ENCODE measurements around the gene ATP12A.

The ATP12A gene

DNA sequence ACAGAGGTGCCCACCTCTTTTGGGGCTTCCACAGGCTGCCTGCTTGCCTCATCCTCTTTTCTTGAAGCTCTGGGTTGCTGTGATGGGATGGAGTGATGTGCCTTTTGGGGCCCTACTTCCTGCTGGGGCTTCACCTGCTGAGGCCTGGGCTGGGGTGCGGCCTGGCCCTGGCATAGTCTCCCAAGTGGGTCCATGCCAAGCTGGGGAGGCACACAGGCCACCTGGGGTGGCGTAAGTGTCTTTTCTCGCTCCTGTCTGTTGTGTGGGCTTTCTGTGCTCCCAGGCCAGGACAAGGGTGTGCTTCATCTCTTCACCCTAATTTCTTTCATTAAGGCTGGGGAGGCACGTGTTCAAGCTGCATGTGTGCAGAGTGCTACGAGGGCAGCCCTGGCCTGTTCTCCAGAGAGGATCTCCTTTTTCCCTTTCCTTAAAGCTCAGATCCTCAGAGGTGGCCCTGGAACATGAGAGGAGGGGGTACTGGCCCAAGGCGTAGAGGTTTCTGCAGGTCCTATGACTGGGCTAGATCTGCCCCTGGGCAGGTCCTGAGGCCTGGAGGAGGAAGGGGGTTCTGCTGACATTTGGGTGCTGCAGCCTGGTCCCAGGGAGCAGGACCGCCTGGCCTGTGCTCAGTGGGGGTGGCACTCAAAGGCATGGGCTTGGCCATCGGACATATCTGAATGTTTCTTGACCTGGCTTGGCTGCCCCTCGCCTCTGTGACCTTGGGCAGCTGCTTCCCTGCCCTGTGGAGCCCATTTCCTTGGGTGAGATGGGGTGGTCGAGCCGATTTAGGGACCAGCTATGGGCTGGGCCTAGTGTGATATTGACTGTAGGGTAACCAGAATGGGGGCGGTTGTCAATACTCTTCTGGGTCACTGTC lies 60.0 kb downstream of the ATP12A start:
- DNase-seq, result no peak

GRCh38 chr13:24741016-24741662 lies 60.9 kb downstream of the ATP12A start:
- DNase-seq, result no peak

DNA sequence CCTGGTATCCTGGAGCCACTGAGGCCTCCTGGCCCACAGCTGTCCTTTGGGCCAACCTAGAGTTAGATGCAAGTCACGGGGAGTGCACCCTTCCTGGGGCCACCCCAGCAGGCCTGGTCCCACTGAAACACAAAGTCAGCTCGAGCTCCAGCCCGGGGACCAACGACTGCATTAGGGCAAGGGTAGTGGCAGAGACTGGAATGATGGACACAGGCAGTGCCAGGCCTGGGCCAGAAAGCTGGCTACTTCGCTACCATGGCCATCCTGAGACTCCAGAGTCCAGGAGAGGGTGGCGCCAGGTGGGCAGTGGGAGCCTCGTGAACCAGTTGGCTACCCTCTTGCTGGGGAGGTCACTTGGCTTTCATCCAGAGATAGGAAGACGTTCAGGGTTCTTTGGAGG lies 61.6 kb downstream of the ATP12A start:
- no peak for DNase-seq

DNA sequence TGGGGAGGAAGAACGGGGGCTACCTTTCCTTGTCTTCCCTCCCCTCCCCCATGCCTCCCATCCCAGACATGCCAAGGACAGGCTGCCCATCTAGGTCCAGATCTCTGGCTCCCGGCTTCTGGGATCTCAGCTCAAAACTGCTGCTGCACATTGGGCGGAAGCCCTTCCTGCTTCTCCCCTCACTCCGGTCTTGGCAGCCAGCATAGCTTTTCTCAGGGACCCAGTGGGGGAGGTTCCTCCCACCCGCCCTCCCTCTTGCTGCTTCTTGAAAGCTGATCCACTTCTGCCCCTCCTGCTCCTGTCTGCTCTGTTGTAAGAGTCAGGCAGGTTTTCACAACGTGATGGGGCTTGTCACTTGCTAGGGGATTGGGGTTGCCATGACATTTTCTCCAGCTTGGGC lies 62.1 kb downstream of the ATP12A start:
- no peak for DNase-seq

DNA sequence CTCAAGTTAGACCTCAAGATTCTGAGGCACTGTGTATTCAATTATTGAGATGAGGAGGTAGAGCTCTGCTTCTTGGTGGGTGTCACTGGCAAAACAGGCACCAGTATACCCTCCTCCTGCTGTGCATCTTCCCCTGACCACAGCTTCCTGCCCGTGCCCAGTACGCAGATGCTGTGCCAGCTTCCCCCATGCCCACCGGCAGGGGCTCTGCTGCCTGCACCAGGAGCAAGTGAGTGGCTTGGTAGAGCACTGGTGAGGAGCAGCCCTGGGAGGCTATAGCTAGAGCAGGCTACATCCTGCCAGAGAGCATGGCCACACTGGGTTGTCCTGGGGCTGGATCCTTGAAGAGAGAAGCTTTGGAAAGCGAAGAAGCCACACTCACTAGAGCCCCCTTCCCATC lies 62.8 kb downstream of the ATP12A start:
- DNase-seq, result no peak

DNA sequence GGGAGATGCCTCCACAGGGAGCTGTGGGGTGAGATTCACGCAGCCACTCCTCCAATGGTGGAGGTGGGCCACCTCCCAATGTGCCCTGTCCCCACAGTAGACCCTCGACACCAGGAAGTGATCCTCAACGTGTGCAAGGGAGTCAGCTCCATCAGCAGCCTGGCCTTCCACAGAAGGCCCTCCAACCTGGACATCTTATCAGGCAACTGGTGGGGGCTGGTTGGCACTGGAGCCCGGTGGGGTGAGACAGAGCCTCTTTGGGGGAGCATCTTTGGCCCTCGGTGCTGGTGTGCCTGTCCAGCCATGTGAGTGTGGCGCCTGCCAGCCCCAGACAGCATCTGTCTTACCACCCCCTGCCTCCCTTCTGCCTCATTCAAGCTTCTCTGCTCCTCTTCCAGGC lies 64.0 kb downstream of the ATP12A start:
- no peak for DNase-seq

DNA sequence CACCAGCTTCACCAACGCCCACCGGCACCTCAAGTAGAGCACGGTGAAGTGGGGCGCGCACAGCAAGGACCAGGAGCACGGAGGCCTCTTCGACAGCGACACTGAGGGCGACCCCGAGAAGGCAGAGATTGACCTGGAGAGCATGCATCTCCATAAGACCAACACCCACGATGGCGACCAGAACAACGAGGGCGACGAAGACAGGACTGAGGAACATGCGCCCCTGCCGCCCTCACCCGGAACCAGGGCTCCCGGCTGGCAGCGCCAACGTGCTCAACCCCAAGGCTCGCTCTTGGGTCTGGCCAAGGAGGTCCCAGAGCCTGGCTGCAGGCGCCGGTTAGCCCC lies 65.3 kb downstream of the ATP12A start:
- no peak for DNase-seq

DNA sequence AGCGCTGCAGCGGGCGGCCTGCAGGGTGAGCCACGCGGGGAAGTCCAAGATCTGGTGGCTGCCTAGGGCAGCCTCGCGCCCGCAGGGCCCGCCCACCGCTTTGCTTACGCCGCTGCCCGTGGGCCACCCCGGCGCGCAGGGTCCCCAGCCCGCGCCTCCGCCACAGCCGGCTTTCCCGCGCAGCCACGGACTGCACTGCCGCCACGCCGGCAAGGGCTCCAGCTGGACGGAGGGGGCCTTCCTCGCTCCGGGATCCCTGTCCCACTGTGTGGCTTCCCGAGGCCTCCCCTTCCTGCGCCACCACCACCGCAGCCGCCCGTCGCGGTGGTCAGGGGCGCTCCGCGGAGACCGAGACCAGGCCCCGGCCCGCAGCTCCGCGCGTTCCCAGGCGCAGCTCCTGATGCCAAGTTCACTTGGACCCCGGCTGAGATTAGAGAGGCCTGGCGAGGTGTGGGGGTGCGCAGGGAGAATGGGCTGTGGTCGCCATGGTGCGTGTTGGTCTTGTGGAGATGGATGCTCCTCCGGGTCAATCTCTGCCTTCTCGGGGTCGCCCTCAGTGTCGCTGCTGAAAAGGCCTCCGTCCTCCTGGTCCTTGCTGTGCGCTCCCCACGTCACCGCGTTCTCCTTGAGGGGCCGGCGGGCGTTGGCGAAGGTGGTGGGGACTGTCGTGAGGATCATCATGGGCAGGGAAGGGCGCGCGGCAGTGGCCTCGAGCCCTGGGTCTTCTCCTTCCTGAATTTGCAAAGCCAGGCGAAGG lies 65.8 kb downstream of the ATP12A start:
- DNase-seq, result no peak

DNA sequence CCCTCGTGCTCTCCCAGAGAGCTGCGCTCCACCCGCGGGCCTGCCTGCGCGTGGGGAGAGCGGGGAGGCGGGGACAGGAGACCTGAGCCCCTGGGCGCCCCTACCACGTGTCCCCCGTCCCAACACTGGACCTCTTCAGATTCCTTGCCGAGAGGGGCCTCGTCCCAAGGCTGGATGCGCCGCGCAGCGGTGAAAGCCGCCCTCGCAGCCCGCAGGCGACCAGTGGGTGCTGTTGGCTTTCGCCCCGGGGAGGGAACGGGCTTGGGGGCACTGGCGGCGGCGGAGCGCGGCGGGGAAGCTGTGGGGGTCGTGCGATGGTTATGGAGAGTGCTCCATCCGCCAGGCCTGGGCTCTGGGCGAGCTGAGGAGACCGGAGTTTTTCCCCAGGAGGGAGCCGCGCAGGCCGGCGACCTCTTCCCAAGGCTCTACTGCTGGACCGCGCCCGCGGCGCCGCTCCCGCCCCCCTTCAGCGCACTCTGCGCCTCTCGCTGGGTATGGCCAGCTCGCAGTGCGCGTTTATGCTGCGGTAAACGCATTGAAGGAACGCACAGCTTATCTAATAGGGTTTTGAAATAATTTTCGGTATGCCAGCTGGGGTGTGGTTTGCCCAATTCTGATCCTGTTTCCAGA lies 66.5 kb downstream of the ATP12A start:
- DNase-seq, result no peak

GRCh38 chr13:24747248-24748060 lies 67.2 kb downstream of the ATP12A start:
- DNase-seq, result no peak

GRCh38 chr13:24748061-24748400 lies 67.8 kb downstream of the ATP12A start:
- DNase-seq, result no peak

- DNase-seq, result no peak
These were observed 79.0 kb downstream of the ATP12A start for GRCh38 chr13:24759197-24759596.

All from CD4-positive, alpha-beta T cell treated with Interleukin-4 for 4 hours (primary cell).